HepG2 (cell line): ENCODE data around the gene HBS1L. TPM values are rescaled to one million over a fixed set of nuclear protein-coding genes. Genes with fewer than 3 reads are reported as not detected.

Experiments used
- ATAC-seq: fragments of 200-7000 bp; cut with Tn5 transposase; 3 replicates; pipeline ENCODE4 v1.9.1; 2020; ENCODE audit warnings: mild to moderate bottlenecking, moderate library complexity
- BruUV-seq: library from RNA; stranded (reverse); fragments of 400-500 nt; replicated peaks from 2 replicates; lab custom pipeline; 2021; lab: Mats Ljungman, UMichigan
- CTCF ChIA-PET: fragments of 300-600 bp; formaldehyde crosslinking; extraction: SDS; loops from one replicate; lab custom pipeline; 2021; ENCODE audit warnings: low total read pairs, inconsistent platforms, low intra/inter-chr PET ratio; lab: Yijun Ruan, JAX
- POLR2A ChIA-PET: fragments of 350-600 bp; sonication (Branson Sonifier 250); formaldehyde crosslinking; loops from one replicate; lab custom pipeline; 2020; ENCODE audit warnings: antibody characterized with exemption, inconsistent platforms; lab: Yijun Ruan, JAX
- DNase-seq: peaks from one replicate; pipeline ENCODE4 v3.0.0-alpha.2; 2015; ENCODE audit warnings: low spot score
- FAIRE-seq: peaks from 3 replicates; lab custom pipeline; 2011; peaks lifted over from hg19 to GRCh38; lab: Jason Lieb, UNC
- H2AFZ ChIP-seq: one replicate; pipeline ENCODE4 v1.6.1; 2011; ENCODE audit warnings: low read length, inconsistent platforms
- H3K27ac ChIP-seq: fragments of 300-600 bp; 3 replicates; pipeline ENCODE4 v1.8.0; 2011; ENCODE audit warnings: mixed run types, mild to moderate bottlenecking, mixed read lengths, low read length, inconsistent platforms; ENCODE audit not compliant: insufficient read depth; ENCODE audit errors: extremely low read length
- H3K27me3 ChIP-seq, 2 experiments: fragments of 200-600 bp in 1 of 2; 2 replicates in 1 of 2; 3 replicates in 1 of 2; pipeline versions ENCODE4 v1.6.0 to v1.8.0; 2011; ENCODE audit warnings: low read length in 2 of 2, mild to moderate bottlenecking in 2 of 2, moderate library complexity in 2 of 2, inconsistent platforms in 1 of 2; ENCODE audit not compliant: insufficient read depth in 2 of 2, control insufficient read depth in 1 of 2
- H3K36me3 ChIP-seq, 2 experiments: fragments of 200-600 bp in 1 of 2; replicated peaks in 1 of 2; 2 replicates in 1 of 2; 3 replicates in 1 of 2; pipeline versions ENCODE4 v1.5.1 to v1.8.0; 2011; ENCODE audit warnings: low read length in 2 of 2, inconsistent platforms in 1 of 2; ENCODE audit not compliant: insufficient read depth in 2 of 2, control insufficient read depth in 1 of 2
- H3K4me1 ChIP-seq: 2 replicates; pipeline ENCODE4 v1.5.1; 2012; ENCODE audit warnings: low read length, inconsistent platforms; ENCODE audit not compliant: insufficient read depth
- H3K4me2 ChIP-seq: 2 replicates; pipeline ENCODE4 v1.6.0; 2011; ENCODE audit warnings: low read depth, low read length, inconsistent platforms
- H3K4me3 ChIP-seq, 3 experiments: fragments of 200-600 bp in 1 of 3; sonication (generic), shearing (Covaris generic) in 1 of 3; replicated peaks in 1 of 3; 2 replicates each; pipeline ENCODE4 v1.5.1; 2011 to 2016; ENCODE audit warnings: low read length in 3 of 3, inconsistent platforms in 2 of 3, low read depth in 2 of 3, mild to moderate bottlenecking in 2 of 3, control low read depth in 1 of 3, mixed read lengths in 1 of 3; ENCODE audit not compliant: insufficient read depth in 1 of 3
- H3K79me2 ChIP-seq: one replicate; pipeline ENCODE4 v1.6.1; 2011; ENCODE audit warnings: low read length, inconsistent platforms; ENCODE audit not compliant: insufficient read depth
- H3K9ac ChIP-seq: 2 replicates; pipeline ENCODE4 v1.6.0; 2011; ENCODE audit warnings: mild to moderate bottlenecking, low read depth, low read length, inconsistent platforms; ENCODE audit not compliant: insufficient read depth
- H3K9me3 ChIP-seq: 2 replicates; pipeline ENCODE4 v1.5.1; 2012; ENCODE audit warnings: mild to moderate bottlenecking, low read length
- H4K20me1 ChIP-seq: 2 replicates; pipeline ENCODE4 v1.6.0; 2011; ENCODE audit warnings: inconsistent platforms, mild to moderate bottlenecking, low read length, moderate library complexity; ENCODE audit not compliant: insufficient read depth
- ADNP ChIP-seq: sonication (generic); formaldehyde crosslinking; IDR thresholded peaks from 2 replicates; pipeline ENCODE4 v1.4.0; 2020; ENCODE audit warnings: missing genetic modification reagents
- ATM ChIP-seq: fragments of 450-650 bp; IDR thresholded peaks from 2 replicates; pipeline ENCODE4 v1.7.1; 2017; ENCODE audit warnings: mild to moderate bottlenecking, borderline replicate concordance
- CREM ChIP-seq, 2 experiments: sonication (generic) in 1 of 2; formaldehyde crosslinking in 1 of 2; IDR thresholded peaks; 2 replicates each; pipeline versions ENCODE4 v1.4.0 to v1.6.1; 2016 to 2020; ENCODE audit warnings: antibody characterized with exemption in 1 of 2, mild to moderate bottlenecking in 1 of 2, missing genetic modification reagents in 1 of 2
- DDIT3 ChIP-seq: sonication (generic); formaldehyde crosslinking; IDR thresholded peaks from 2 replicates; pipeline ENCODE4 v1.4.0; 2020; ENCODE audit warnings: mild to moderate bottlenecking, missing genetic modification reagents
- DMAP1 ChIP-seq: IDR thresholded peaks from 2 replicates; pipeline ENCODE4 v1.6.1; 2016
- DNMT3B ChIP-seq: conservative IDR thresholded peaks from 2 replicates; pipeline ENCODE4 v1.6.1; 2016; ENCODE audit warnings: missing biosample characterization, control low read depth
- GATA4 ChIP-seq: sonication (generic); IDR thresholded peaks from 2 replicates; pipeline ENCODE4 v1.6.1; 2016; ENCODE audit warnings: antibody characterized with exemption, low read depth, borderline replicate concordance
- JUND ChIP-seq: sonication (generic); formaldehyde crosslinking; IDR thresholded peaks from 2 replicates; pipeline ENCODE4 v1.8.0; 2022; ENCODE audit warnings: mild to moderate bottlenecking, missing genetic modification reagents
- KDM6A ChIP-seq: IDR thresholded peaks from 2 replicates; pipeline ENCODE4 v1.6.1; 2016; ENCODE audit warnings: low read depth
- MTF2 ChIP-seq: sonication (generic); formaldehyde crosslinking; IDR thresholded peaks from 2 replicates; pipeline ENCODE4 v1.5.0; 2020; ENCODE audit warnings: missing genetic modification reagents, borderline replicate concordance
- NPAS2 ChIP-seq: sonication (generic); formaldehyde crosslinking; IDR thresholded peaks from 2 replicates; pipeline ENCODE4 v1.8.0; 2022; ENCODE audit warnings: mild to moderate bottlenecking, missing genetic modification reagents, borderline replicate concordance
- NR2F6 ChIP-seq, 2 experiments: IDR thresholded peaks; 2 replicates each; pipeline ENCODE4 v1.6.1; 2016; ENCODE audit warnings: antibody characterized with exemption in 1 of 2, mild to moderate bottlenecking in 1 of 2
- RARG ChIP-seq: sonication (generic); formaldehyde crosslinking; IDR thresholded peaks from 2 replicates; pipeline ENCODE4 v1.4.0; 2020; ENCODE audit warnings: low read depth, mild to moderate bottlenecking, missing genetic modification reagents
- U2AF1 ChIP-seq: fragments of 200-400 bp; formaldehyde crosslinking; optimal IDR thresholded peaks from 2 replicates; pipeline ENCODE3; 2017; ENCODE audit warnings: mild to moderate bottlenecking, low read depth, low read length
- ZNF446 ChIP-seq: sonication (generic); formaldehyde crosslinking; IDR thresholded peaks from 2 replicates; pipeline ENCODE4 v1.5.0; 2020; ENCODE audit warnings: mild to moderate bottlenecking, missing genetic modification reagents
- ZNF468 ChIP-seq: sonication (generic); formaldehyde crosslinking; IDR thresholded peaks from 2 replicates; pipeline ENCODE4 v1.8.0; 2022; ENCODE audit warnings: mild to moderate bottlenecking, moderate library complexity, missing genetic modification reagents
- ZNF746 ChIP-seq: sonication (generic); formaldehyde crosslinking; IDR thresholded peaks from 2 replicates; pipeline ENCODE4 v1.8.0; 2022; ENCODE audit warnings: mild to moderate bottlenecking, missing genetic modification reagents
- ZSCAN12 ChIP-seq: sonication (generic); formaldehyde crosslinking; IDR thresholded peaks from 2 replicates; pipeline ENCODE4 v1.9.0; 2021; ENCODE audit warnings: mild to moderate bottlenecking, missing genetic modification reagents
- WGBS: methylation state at CpG from one replicate; pipeline ENCODE4 v1.1.6; 2017; ENCODE audit warnings: low lambda C conversion rate; 5-methylcytosine and 5-hydroxymethylcytosine counted together
- in situ Hi-C: cut with HindIII; loops from 2 replicates; pipeline ENCODE4 v1.10.0; 2017; ENCODE audit warnings: low pct_unique_long_range_greater_than_20kb; ENCODE audit not compliant: extremely low pct_ligation_motif_present
- intact Hi-C: fragments of 100-400 bp; cut with micrococcal nuclease; formaldehyde crosslinking; loops from one replicate; pipeline ENCODE4 v1.10.0; 2022; ENCODE audit not compliant: unreplicated experiment
- polyA plus RNA-seq, 8 experiments: library from polyadenylated mRNA; depleted of rRNA in 3 of 8; stranded (reverse) in 7 of 8; unstranded in 1 of 8; fragments of >200 nt; fragmentation: Illumina TruSeq in 4 of 8; extraction: Trizol in 4 of 8; gene quantifications; 2 replicates each; pipeline versions ENCODE4 v1.2.1 to v1.2.3, GENCODE V29; 2011 to 2016; ENCODE audit warnings: low read depth in 4 of 8, missing spikeins in 1 of 8, mixed read lengths in 1 of 8; ENCODE audit not compliant: insufficient read depth in 1 of 8
- total RNA-seq, 5 experiments: library from RNA; depleted of rRNA; stranded (reverse); fragments of >200 nt; fragmentation: Illumina TruSeq; extraction: Trizol; gene quantifications; 2 replicates each; pipeline ENCODE4 v1.2.3, GENCODE V29; 2016; ENCODE audit warnings: low read depth in 1 of 5
- TF ChIP-seq, protein P1 (sequence below): sonication (generic); formaldehyde crosslinking; IDR thresholded peaks from 2 replicates; pipeline ENCODE4 v1.5.0; 2020; ENCODE audit warnings: missing genetic modification reagents, mild to moderate bottlenecking, borderline replicate concordance
- TF ChIP-seq, protein P2 (sequence below): sonication (generic); IDR thresholded peaks from 2 replicates; pipeline ENCODE4 v1.6.1; 2016; ENCODE audit warnings: low read depth, borderline replicate concordance

HBS1L gene
- total and polyA plus RNA-seq, 2 of the 13 experiments (the other 11 are each of a cell fraction or from before 2014, with no cell fraction given), result 44.1 to 138 TPM

DNA sequence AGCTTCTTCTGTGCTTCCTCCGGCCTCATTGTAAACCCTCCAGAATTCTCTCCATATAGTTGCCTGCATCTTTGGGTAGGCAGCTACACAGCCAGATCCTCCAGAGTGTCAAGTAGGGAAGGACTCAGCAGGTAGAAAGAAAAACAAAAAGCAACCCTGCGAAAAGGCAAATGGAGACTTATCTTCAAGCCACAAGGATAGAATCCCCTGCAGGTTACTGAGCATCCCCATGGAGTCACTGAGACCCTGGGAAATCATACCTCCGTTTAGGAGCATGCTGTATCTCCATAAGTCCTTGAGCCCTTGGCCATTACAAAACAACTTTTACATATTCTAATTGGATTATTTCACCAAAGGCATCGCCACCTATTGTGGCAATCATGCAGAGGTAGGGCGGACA, 133.3 kb downstream of the HBS1L start:
- no peaks in the 10 kb centered on the region for H3K4me1 ChIP-seq

GRCh38 chr6:134920422-134920821, 134.2 kb downstream of the HBS1L start:
- Histone ChIP-seq H3K27ac (no peak overlapping the region), H3K36me3 (no peaks in the 10 kb centered on the region), H3K79me2 (no peaks in the 10 kb centered on the region), H3K27me3 (no peaks in the 10 kb centered on the region), H3K9me3 (no peaks in the 10 kb centered on the region), H3K4me2 (no peak overlapping the region), H2AFZ (no peak overlapping the region), H4K20me1 (no peaks in the 10 kb centered on the region), H3K4me1 (no peaks in the 10 kb centered on the region), H3K4me3 (no peak overlapping the region), H3K9ac (no peak overlapping the region)
- in situ Hi-C loops (no loop called here), intact Hi-C loops (no loop called here)
- 36% methylated on average over 2 of the region's 2 CpGs for WGBS
- ChIA-PET CTCF (no interaction called here), POLR2A (no interaction called here)
- BruUV-seq, result no TSS peak
- ATAC-seq (no peak), FAIRE-seq (no peak), DNase-seq (no peak)
- TF ChIP-seq CREM (IDR thresholded peaks at IDR 0.05), result no peak
- no peak for TF ChIP-seq CREM (CRISPR knock-in tag; IDR thresholded peaks at IDR 0.05)
- no peak for TF ChIP-seq DNMT3B (CRISPR knock-in tag)
- TF ChIP-seq NPAS2 (CRISPR knock-in tag), result no peak
- TF ChIP-seq, protein P1, sequence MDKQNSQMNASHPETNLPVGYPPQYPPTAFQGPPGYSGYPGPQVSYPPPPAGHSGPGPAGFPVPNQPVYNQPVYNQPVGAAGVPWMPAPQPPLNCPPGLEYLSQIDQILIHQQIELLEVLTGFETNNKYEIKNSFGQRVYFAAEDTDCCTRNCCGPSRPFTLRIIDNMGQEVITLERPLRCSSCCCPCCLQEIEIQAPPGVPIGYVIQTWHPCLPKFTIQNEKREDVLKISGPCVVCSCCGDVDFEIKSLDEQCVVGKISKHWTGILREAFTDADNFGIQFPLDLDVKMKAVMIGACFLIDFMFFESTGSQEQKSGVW (CRISPR knock-in tag), result no peak
- no peak for TF ChIP-seq MTF2 (CRISPR knock-in tag)
- TF ChIP-seq DMAP1 (CRISPR knock-in tag), result no peak
- TF ChIP-seq, protein P2, sequence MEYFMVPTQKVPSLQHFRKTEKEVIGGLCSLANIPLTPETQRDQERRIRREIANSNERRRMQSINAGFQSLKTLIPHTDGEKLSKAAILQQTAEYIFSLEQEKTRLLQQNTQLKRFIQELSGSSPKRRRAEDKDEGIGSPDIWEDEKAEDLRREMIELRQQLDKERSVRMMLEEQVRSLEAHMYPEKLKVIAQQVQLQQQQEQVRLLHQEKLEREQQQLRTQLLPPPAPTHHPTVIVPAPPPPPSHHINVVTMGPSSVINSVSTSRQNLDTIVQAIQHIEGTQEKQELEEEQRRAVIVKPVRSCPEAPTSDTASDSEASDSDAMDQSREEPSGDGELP, result no peak

More for the DNA sequence above, 133.3 kb downstream of the HBS1L start:
- no peak for DNase-seq
- no peak for ATAC-seq
- Histone ChIP-seq H3K27ac (no peak overlapping the region), H4K20me1 (no peaks in the 10 kb centered on the region), H3K79me2 (no peaks in the 10 kb centered on the region), H3K27me3 (no peaks in the 10 kb centered on the region), H3K4me3 (no peak overlapping the region), H3K9me3 (no peaks in the 10 kb centered on the region), H3K4me2 (no peak overlapping the region), H3K36me3 (no peaks in the 10 kb centered on the region), H3K9ac (no peak overlapping the region), H2AFZ (no peak overlapping the region)
- FAIRE-seq, result no peak
- intact Hi-C loops, result no loop called here
- BruUV-seq, result no TSS peak
- 82% methylated on average over 5 of the region's 5 CpGs for WGBS
- POLR2A ChIA-PET, result no interaction called here
- in situ Hi-C loops, result no loop called here
- TF ChIP-seq ADNP (no peak), RARG (CRISPR knock-in tag) (no peak), JUND (CRISPR knock-in tag) (no peak), ZNF746 (CRISPR knock-in tag) (no peak), KDM6A (CRISPR knock-in tag) (no peak), ZSCAN12 (CRISPR knock-in tag) (no peak), NR2F6 (IDR thresholded peaks at IDR 0.05) (no peak), NR2F6 (CRISPR knock-in tag; IDR thresholded peaks at IDR 0.05) (no peak), U2AF1 (no peak), ATM (no peak), GATA4 (no peak), ZNF446 (no peak), DDIT3 (no peak), ZNF468 (CRISPR knock-in tag) (no peak)
- CTCF ChIA-PET, result no interaction called here
